ENCODE data around the gene TTLL10. TPM values are rescaled to one million over a fixed set of nuclear protein-coding genes. Genes with fewer than 3 reads are reported as not detected.

The TTLL10 gene, protein sequence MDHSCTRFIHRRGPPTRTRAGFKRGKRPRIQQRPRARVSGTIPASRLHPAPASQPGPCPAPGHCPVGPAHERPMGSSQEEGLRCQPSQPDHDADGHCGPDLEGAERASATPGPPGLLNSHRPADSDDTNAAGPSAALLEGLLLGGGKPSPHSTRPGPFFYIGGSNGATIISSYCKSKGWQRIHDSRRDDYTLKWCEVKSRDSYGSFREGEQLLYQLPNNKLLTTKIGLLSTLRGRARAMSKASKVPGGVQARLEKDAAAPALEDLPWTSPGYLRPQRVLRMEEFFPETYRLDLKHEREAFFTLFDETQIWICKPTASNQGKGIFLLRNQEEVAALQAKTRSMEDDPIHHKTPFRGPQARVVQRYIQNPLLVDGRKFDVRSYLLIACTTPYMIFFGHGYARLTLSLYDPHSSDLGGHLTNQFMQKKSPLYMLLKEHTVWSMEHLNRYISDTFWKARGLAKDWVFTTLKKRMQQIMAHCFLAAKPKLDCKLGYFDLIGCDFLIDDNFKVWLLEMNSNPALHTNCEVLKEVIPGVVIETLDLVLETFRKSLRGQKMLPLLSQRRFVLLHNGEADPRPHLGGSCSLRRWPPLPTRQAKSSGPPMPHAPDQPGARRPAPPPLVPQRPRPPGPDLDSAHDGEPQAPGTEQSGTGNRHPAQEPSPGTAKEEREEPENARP
- total RNA-seq (2021): 0.68 and 0.79 TPM in 2 replicates
- long read RNA-seq, partial matches to known transcripts: 1 of 1 reads
- long read RNA-seq, other reads (novel, unspliced or antisense): 0 of 1 reads

DNA sequence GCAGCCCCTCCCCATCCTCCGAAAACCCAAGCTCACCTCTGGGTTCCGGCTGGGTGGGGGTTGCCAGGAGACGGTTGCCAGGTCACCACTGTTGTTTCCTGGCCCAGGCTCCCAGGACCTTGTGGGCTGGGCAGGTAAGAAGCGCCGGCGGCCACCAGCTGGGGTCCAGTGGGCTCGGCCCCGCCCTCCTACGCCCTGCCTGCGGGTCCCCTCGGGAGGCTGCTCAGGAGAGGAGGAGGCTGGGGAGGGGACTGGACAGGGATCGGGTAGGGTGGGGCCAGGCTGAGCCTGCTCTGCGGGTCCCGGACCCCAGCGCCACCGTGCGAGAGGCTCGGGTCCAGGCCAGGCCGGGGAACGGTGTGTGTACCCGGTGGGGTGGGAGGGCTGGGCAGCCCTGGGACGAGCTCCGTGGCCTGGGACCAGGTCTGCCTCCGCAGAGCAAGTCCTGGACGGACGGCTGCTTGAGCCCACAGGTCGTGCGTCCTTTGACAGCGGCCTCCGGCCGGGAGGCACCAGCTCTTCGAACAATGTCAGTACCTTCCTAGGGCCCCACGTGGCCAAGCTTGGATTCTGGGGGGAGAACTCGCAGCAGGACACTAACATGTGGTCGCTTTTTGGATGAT, at the start of gene TTLL10:
Gene TTLL10 (plus strand): TSS at position 88 of the 623 bp plus-strand sequence. CDS start 5,336 bp downstream, outside the sequence.
- Histone ChIP-seq H4K91ac (ENCODE audit: insufficient read length, low read depth, low read length) (no peak within 1 kb of the TSS), H4K8ac (replicated peaks; ENCODE audit: insufficient read length, low read depth, low read length) (no peak within 1 kb of the TSS), H3K27me3 (ENCODE audit: insufficient read depth, low read length) (no peaks in the 10 kb centered on the region), H3K23ac (ENCODE audit: insufficient read length, low read depth, low read length) (no peak within 1 kb of the TSS), H4K20me1 (ENCODE audit: control insufficient read depth, insufficient read depth, insufficient read length) (no peaks in the 10 kb centered on the region), H3K9ac (ENCODE audit: extremely low read depth, insufficient read length, low read length) (no peak within 1 kb of the TSS), H3K23me2 (ENCODE audit: insufficient read length, low read depth, low read length, poor library complexity, severe bottlenecking) (no peaks in the 10 kb centered on the region), H3K14ac (ENCODE audit: insufficient read depth, low read length) (peak within 1 kb of the TSS; percentile 65; the same call in 1 of the 2 replicates), H3T11ph (ENCODE audit: low read length) (no peak within 1 kb of the TSS), H2AFZ (ENCODE audit: low read length) (no peak within 1 kb of the TSS), H4K5ac (ENCODE audit: insufficient read length, low read depth, low read length) (no peak within 1 kb of the TSS), H3K56ac (ENCODE audit: insufficient read length, low read depth, low read length) (no peak within 1 kb of the TSS), H3K27ac (ENCODE audit: insufficient read length, low read depth, low read length) (no peak within 1 kb of the TSS), H2AK5ac (ENCODE audit: insufficient read length, low read length) (no peak within 1 kb of the TSS), H3K79me2 (ENCODE audit: insufficient read depth, low read length) (no peaks in the 10 kb centered on the region), H2BK12ac (ENCODE audit: insufficient read length, low read depth, low read length) (no peak within 1 kb of the TSS), H3K18ac (ENCODE audit: insufficient read length, low read depth, low read length) (peak within 1 kb of the TSS; percentile 17), H3K4me2 (ENCODE audit: insufficient read depth, insufficient read length, low read length) (no peak within 1 kb of the TSS), H2BK120ac (ENCODE audit: low read depth, low read length, poor library complexity, severe bottlenecking) (no peak within 1 kb of the TSS), H2BK20ac (ENCODE audit: low read depth, low read length, poor library complexity, severe bottlenecking) (no peak within 1 kb of the TSS), H2BK5ac (ENCODE audit: insufficient read length, low read length) (no peak within 1 kb of the TSS), H3K79me1 (ENCODE audit: insufficient read depth, low read depth, low read length, poor library complexity, severe bottlenecking) (no peaks in the 10 kb centered on the region), H3K4ac (ENCODE audit: low read depth, low read length) (no peak within 1 kb of the TSS), H3K9me3 (ENCODE audit: control insufficient read depth, low read depth, low read length) (no peaks in the 10 kb centered on the region), H3K4me1 (ENCODE audit: insufficient read depth, low read length) (peaks cover 3% of the 10 kb centered on the region; the same call in 1 of the 2 replicates), H2BK15ac (ENCODE audit: low read depth, low read length) (no peak within 1 kb of the TSS)
- peak; percentile 93 for DNase-seq
- Mint-ChIP-seq H3K9me3 (peaks cover 0 to 4% of the 10 kb centered on the region in 2 experiments; a peak in 2 of 5 replicates), H3K4me3 (peak within 1 kb of the TSS in 1 of 2 experiments; percentile 53; a peak in 2 of 5 replicates), H3K27me3 (ENCODE audit: low read depth) (peaks cover 11% of the 10 kb centered on the region), H3K27ac (peak within 1 kb of the TSS in 2 of 3 experiments; percentile 44; a peak in 1 of 7 replicates), H3K4me1 (peaks cover 23 to 36% of the 10 kb centered on the region in 2 experiments), H3K36me3 (ENCODE audit: insufficient read depth in 1 of 3, low read depth in 3 of 3) (peaks cover 1 to 12% (median 4%) of the 10 kb centered on the region in 3 experiments; a peak in 4 of 7 replicates)
- TF ChIP-seq, protein P1, sequence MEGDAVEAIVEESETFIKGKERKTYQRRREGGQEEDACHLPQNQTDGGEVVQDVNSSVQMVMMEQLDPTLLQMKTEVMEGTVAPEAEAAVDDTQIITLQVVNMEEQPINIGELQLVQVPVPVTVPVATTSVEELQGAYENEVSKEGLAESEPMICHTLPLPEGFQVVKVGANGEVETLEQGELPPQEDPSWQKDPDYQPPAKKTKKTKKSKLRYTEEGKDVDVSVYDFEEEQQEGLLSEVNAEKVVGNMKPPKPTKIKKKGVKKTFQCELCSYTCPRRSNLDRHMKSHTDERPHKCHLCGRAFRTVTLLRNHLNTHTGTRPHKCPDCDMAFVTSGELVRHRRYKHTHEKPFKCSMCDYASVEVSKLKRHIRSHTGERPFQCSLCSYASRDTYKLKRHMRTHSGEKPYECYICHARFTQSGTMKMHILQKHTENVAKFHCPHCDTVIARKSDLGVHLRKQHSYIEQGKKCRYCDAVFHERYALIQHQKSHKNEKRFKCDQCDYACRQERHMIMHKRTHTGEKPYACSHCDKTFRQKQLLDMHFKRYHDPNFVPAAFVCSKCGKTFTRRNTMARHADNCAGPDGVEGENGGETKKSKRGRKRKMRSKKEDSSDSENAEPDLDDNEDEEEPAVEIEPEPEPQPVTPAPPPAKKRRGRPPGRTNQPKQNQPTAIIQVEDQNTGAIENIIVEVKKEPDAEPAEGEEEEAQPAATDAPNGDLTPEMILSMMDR (conservative IDR thresholded peaks at IDR 0.05): no peak
- WGBS (ENCODE audit: extremely low coverage, insufficient read length, low lambda C conversion rate): no CpG with 5 or more reads among the region's 35 CpGs

All from H9 (cell line).